Measurements from ENCODE around the gene CFAP73. TPM values are rescaled to one million over a fixed set of nuclear protein-coding genes. Genes with fewer than 3 reads are reported as not detected.

Gene CFAP73
- polyA plus RNA-seq, 2 donors = 0.35 to 0.73 TPM

DNA sequence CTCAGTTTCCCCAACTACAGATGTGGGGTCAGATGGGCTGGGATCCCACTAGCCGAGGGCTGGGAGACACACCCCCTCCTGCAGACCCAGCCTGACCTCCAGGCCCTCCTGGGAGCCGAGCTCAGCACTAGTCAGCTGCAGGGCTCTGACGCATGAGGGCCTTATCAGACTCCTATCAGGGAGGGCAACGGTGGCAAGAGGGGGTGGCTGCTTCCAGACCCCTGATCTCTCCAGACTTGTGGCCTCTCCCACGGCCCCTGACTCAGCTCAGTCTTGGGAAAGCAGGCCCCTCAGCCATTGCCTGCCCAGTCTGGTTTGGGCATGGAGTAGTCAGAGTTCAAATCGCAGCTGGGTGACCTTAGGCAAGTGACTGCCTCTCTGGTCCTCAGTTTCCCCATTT is 16.5 kb upstream of the CFAP73 start:
- H3K27me3 ChIP-seq (ENCODE audit: control insufficient read depth in 1 of 2, insufficient read depth in 2 of 2, low read length in 2 of 2) = no peaks in the 10 kb centered on the region
- peak overlapping the region; percentile 16 to 79 for H3K4me3 ChIP-seq (ENCODE audit: low read depth in 1 of 2, low read length in 2 of 2)
- 62 to 65% methylated on average over 6 of the region's 6 CpGs for WGBS, 2 donors
- H3K36me3 ChIP-seq (ENCODE audit: control insufficient read depth in 2 of 2, insufficient read depth in 2 of 2, low read length in 1 of 2) = peaks cover 0 to 6% of the 10 kb centered on the region in 2 donors
- H3K27ac ChIP-seq (ENCODE audit: low read depth in 2 of 2, low read length in 1 of 2) = no peak overlapping the region
- H3K4me1 ChIP-seq (ENCODE audit: control insufficient read depth in 2 of 2, insufficient read depth in 2 of 2, low read length in 1 of 2) = peaks cover 0 to 7% of the 10 kb centered on the region in 2 donors
- no peaks in the 10 kb centered on the region for H3K9me3 ChIP-seq (ENCODE audit: control insufficient read depth in 2 of 2, insufficient read depth in 1 of 2, low read depth in 1 of 2, low read length in 1 of 2)

DNA sequence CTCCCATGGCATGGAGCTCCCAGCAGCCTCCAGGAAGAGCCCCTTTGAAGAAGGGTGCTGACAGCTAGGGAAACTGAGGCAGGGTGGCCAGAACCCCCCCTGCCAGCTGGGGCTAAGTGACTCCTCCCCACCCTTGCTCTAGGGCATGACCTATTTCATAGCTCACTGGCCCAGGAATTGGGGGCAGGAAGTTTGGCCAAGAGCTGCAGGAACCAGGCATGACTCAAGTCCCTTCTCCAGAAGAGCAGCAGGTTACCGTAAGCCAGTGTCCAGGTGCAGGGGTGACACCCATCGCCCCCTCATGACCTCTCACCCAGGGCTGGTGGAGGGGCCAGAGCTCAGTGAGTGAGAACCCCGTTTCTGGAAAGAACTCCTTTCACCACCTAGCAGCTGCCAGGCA is 15.9 kb upstream of the CFAP73 start:
- Histone ChIP-seq H3K27ac (ENCODE audit: low read depth in 2 of 2, low read length in 1 of 2) (no peak overlapping the region), H3K27me3 (ENCODE audit: control insufficient read depth in 1 of 2, insufficient read depth in 2 of 2, low read length in 2 of 2) (no peaks in the 10 kb centered on the region), H3K4me3 (ENCODE audit: low read depth in 1 of 2, low read length in 2 of 2) (peak overlapping the region; percentile 70 to 79), H3K4me1 (ENCODE audit: control insufficient read depth in 2 of 2, insufficient read depth in 2 of 2, low read length in 1 of 2) (peaks cover 0 to 8% of the 10 kb centered on the region in 2 donors), H3K36me3 (ENCODE audit: control insufficient read depth in 2 of 2, insufficient read depth in 2 of 2, low read length in 1 of 2) (peaks cover 0 to 3% of the 10 kb centered on the region in 2 donors), H3K9me3 (ENCODE audit: control insufficient read depth in 2 of 2, insufficient read depth in 1 of 2, low read depth in 1 of 2, low read length in 1 of 2) (no peaks in the 10 kb centered on the region)
- 67 to 70% methylated on average over 3 of the region's 3 CpGs for WGBS, 2 donors

DNA sequence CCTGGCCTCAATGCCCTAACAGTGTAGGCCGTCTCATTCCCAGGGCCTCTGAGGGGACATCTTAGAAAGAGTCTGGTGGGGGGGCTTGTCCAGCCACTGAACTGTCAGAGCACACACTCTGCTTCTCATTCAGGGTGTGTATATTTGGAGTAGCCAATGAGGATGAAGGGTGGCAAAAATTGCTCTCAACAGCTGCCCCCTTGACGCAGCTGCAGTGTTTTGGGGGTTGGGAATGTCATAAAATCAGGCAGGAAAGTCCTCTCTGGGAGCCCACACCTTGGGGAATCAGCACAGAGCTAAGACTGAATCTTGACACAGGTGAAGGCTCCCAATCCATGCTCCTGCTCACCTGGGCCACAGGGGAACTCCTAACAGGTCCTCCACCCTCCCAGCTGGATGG is 15.5 kb upstream of the CFAP73 start:
- peaks cover 0 to 3% of the 10 kb centered on the region in 2 donors for H3K36me3 ChIP-seq (ENCODE audit: control insufficient read depth in 2 of 2, insufficient read depth in 2 of 2, low read length in 1 of 2)
- H3K9me3 ChIP-seq (ENCODE audit: control insufficient read depth in 2 of 2, insufficient read depth in 1 of 2, low read depth in 1 of 2, low read length in 1 of 2) = no peaks in the 10 kb centered on the region
- H3K27me3 ChIP-seq (ENCODE audit: control insufficient read depth in 1 of 2, insufficient read depth in 2 of 2, low read length in 2 of 2) = no peaks in the 10 kb centered on the region
- peak overlapping the region in 1 of 2 donors; percentile 10 for H3K27ac ChIP-seq (ENCODE audit: low read depth in 2 of 2, low read length in 1 of 2)
- peaks cover 0 to 8% of the 10 kb centered on the region in 2 donors for H3K4me1 ChIP-seq (ENCODE audit: control insufficient read depth in 2 of 2, insufficient read depth in 2 of 2, low read length in 1 of 2)
- H3K4me3 ChIP-seq (ENCODE audit: low read depth in 1 of 2, low read length in 2 of 2) = peak overlapping the region; percentile 70 to 79
- WGBS, 2 donors = 80 to 81% methylated on average over 2 of the region's 2 CpGs

DNA sequence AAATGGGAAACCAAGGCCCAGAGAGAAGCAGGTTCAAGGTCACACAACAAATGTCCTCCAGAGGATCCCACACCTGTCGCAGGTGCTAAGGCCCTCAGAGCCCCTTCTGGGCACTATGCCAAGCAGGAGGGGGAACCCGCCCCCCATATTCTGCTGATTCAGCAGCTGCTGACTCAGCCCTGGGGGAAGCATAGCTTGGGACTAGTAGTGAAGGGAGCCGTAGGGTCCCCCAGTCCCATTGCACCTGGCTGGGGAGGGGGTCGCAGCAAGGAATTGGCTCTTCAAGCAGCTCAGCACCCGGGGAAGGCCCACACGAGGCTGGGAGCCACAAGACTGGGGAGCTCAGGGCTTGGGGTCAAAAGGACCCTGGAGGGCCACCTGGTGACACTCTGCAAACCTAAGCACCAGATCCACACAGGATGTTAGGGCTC is 15.0 kb upstream of the CFAP73 start:
- peaks cover 0 to 3% of the 10 kb centered on the region in 2 donors for H3K36me3 ChIP-seq (ENCODE audit: control insufficient read depth in 2 of 2, insufficient read depth in 2 of 2, low read length in 1 of 2)
- 48 to 51% methylated on average over 6 of the region's 6 CpGs for WGBS, 2 donors
- H3K27me3 ChIP-seq (ENCODE audit: control insufficient read depth in 1 of 2, insufficient read depth in 2 of 2, low read length in 2 of 2) = no peaks in the 10 kb centered on the region
- peaks cover 0 to 8% of the 10 kb centered on the region in 2 donors for H3K4me1 ChIP-seq (ENCODE audit: control insufficient read depth in 2 of 2, insufficient read depth in 2 of 2, low read length in 1 of 2)
- H3K4me3 ChIP-seq (ENCODE audit: low read depth in 1 of 2, low read length in 2 of 2) = peak overlapping the region; percentile 70 to 79
- H3K27ac ChIP-seq (ENCODE audit: low read depth in 2 of 2, low read length in 1 of 2) = peak overlapping the region in 1 of 2 donors; percentile 70
- H3K9me3 ChIP-seq (ENCODE audit: control insufficient read depth in 2 of 2, insufficient read depth in 1 of 2, low read depth in 1 of 2, low read length in 1 of 2) = no peaks in the 10 kb centered on the region

DNA sequence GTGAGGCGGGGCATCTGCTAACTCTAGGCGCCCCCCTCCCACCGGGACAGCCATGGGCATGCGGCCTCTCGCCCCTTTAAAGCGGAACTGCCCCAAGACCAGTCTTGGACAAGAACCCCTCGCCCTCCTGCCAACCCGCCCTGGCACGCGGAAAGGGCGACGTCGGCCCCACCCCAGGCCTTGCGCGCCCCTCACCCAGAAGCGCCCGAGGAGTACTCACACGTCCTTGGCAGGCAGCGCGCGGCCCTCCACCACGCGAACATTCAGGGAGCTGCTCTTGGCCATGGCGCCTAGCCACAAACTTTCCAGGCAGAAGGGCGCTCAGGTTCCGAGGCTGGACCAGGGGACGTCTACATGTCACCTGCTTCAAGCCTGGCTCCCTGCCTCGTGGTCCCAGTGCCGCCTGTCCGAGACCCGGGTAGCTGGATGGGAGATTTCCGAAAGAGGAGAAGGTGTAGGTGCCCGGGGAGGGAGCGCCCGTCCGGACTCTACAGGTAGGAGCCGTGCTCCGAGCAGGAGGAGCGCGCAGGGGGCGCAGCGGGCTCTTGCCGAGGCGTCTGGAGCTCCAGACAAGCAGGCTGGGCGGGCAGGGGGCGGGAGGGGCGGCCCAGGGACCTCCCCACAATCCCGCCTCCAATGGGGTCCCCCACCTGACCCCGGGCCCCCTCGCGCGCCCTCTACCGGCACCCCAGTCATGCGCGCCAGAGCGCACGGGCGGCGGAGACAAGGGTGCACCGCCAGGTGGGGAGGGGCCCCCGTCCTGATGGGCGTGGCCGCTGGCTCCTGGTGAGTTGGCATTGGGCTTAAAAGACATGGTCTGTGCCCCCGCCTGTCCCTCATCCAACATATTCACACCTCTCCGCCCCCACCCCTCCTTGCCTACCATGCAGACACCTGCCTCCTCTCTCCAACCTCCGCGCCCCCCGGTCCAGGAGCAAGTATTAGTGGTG is 14.1 kb upstream of the CFAP73 start, which contains the start of gene RASAL1:
Gene RASAL1 (minus strand): TSS at position 584 of the 950 bp plus-strand sequence. CDS start 299 bp downstream, at position 285.
- Histone ChIP-seq H3K9me3 (ENCODE audit: control insufficient read depth in 2 of 2, insufficient read depth in 1 of 2, low read depth in 1 of 2, low read length in 1 of 2) (no peaks in the 10 kb centered on the region), H3K27ac (ENCODE audit: low read depth in 2 of 2, low read length in 1 of 2) (peak within 1 kb of the TSS; percentile 87 to 93), H3K27me3 (ENCODE audit: control insufficient read depth in 1 of 2, insufficient read depth in 2 of 2, low read length in 2 of 2) (no peaks in the 10 kb centered on the region), H3K4me3 (ENCODE audit: low read depth in 1 of 2, low read length in 2 of 2) (peak within 1 kb of the TSS; percentile 70 to 79), H3K4me1 (ENCODE audit: control insufficient read depth in 2 of 2, insufficient read depth in 2 of 2, low read length in 1 of 2) (peaks cover 0 to 8% of the 10 kb centered on the region in 2 donors), H3K36me3 (ENCODE audit: control insufficient read depth in 2 of 2, insufficient read depth in 2 of 2, low read length in 1 of 2) (peaks cover 0 to 1% of the 10 kb centered on the region in 2 donors)
- WGBS, 2 donors = 4 to 5% methylated on average over 61 to 68 of the region's 68 CpGs

DNA sequence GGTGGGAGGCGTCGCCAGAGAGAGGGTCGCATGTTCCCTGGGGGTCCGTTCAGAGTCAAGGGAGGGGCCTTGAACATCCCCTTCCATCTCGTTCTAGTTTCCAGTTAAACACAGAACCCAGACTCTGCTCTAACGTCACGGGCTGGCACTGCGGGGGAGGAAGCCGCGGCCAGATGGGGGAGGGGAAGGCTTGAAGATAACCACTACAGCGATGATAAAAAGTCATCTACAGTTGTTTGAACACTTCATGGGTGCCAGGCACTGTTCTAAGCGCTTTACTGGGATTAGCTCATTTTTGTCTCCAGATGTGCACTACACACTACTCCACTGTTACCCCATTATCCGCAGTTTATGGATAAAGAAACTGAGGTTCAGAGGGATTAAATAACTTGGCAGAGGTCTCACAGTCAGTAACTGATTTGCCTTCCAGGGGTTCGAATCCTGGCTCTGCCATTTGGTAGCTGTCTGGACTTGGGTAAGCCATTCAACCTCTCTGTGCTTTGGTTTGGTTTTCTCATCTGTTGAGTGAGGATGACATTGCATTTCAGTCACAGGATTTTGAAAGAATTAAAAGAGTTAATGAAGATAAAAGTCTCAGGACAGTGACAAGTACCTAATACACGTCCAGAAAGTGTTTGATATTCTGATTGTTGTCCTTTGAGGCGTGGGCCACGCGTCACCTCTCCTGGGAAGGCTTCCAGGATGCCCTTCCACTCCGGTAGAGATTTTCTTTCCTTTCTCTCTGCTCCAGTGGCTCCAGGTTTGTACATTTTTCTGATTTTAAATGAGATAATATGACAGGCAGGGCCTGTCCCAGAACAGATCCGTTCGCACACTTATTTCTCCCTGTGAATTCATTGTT is 13.2 kb upstream of the CFAP73 start:
- peak overlapping the region; percentile 87 to 93 for H3K27ac ChIP-seq (ENCODE audit: low read depth in 2 of 2, low read length in 1 of 2)
- 27 to 29% methylated on average over 21 of the region's 21 CpGs for WGBS, 2 donors
- H3K4me1 ChIP-seq (ENCODE audit: control insufficient read depth in 2 of 2, insufficient read depth in 2 of 2, low read length in 1 of 2) = peaks cover 0 to 4% of the 10 kb centered on the region in 2 donors
- peak overlapping the region; percentile 7 to 79 for H3K4me3 ChIP-seq (ENCODE audit: low read depth in 1 of 2, low read length in 2 of 2)
- H3K27me3 ChIP-seq (ENCODE audit: control insufficient read depth in 1 of 2, insufficient read depth in 2 of 2, low read length in 2 of 2) = no peaks in the 10 kb centered on the region
- H3K36me3 ChIP-seq (ENCODE audit: control insufficient read depth in 2 of 2, insufficient read depth in 2 of 2, low read length in 1 of 2) = no peaks in the 10 kb centered on the region
- no peaks in the 10 kb centered on the region for H3K9me3 ChIP-seq (ENCODE audit: control insufficient read depth in 2 of 2, insufficient read depth in 1 of 2, low read depth in 1 of 2, low read length in 1 of 2)

DNA sequence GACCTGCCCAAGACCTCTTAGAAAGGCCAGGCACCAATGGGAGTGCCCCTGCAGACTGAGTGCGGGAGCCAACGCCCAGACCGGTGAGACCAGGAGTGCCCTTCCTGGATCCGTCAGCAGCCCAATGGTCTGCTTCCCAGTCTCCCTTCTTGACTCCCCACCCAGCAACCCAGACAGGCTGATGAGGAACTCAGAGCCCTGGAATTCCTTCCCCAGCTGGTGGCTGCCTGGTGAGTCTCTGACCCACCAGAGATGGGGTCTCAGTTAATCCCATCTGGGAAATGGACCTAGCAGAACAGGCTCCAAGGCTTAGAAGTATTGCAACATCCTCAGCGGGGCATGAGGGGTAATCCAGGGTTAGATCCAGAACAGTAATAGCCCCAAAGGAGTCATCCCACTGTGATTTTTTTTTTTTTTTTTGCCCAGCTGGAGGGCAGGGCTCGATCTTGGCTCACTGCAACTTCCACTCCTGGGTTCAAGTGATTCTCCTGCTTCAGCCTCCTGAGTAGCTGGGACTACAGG is 12.5 kb upstream of the CFAP73 start:
- no peaks in the 10 kb centered on the region for H3K27me3 ChIP-seq (ENCODE audit: control insufficient read depth in 1 of 2, insufficient read depth in 2 of 2, low read length in 2 of 2)
- peak overlapping the region; percentile 87 to 93 for H3K27ac ChIP-seq (ENCODE audit: low read depth in 2 of 2, low read length in 1 of 2)
- H3K36me3 ChIP-seq (ENCODE audit: control insufficient read depth in 2 of 2, insufficient read depth in 2 of 2, low read length in 1 of 2) = no peaks in the 10 kb centered on the region
- WGBS, 2 donors = 57 to 60% methylated on average over 6 of the region's 6 CpGs
- no peaks in the 10 kb centered on the region for H3K9me3 ChIP-seq (ENCODE audit: control insufficient read depth in 2 of 2, insufficient read depth in 1 of 2, low read depth in 1 of 2, low read length in 1 of 2)
- H3K4me1 ChIP-seq (ENCODE audit: control insufficient read depth in 2 of 2, insufficient read depth in 2 of 2, low read length in 1 of 2) = peaks cover 0 to 4% of the 10 kb centered on the region in 2 donors
- H3K4me3 ChIP-seq (ENCODE audit: low read depth in 1 of 2, low read length in 2 of 2) = no peak overlapping the region

DNA sequence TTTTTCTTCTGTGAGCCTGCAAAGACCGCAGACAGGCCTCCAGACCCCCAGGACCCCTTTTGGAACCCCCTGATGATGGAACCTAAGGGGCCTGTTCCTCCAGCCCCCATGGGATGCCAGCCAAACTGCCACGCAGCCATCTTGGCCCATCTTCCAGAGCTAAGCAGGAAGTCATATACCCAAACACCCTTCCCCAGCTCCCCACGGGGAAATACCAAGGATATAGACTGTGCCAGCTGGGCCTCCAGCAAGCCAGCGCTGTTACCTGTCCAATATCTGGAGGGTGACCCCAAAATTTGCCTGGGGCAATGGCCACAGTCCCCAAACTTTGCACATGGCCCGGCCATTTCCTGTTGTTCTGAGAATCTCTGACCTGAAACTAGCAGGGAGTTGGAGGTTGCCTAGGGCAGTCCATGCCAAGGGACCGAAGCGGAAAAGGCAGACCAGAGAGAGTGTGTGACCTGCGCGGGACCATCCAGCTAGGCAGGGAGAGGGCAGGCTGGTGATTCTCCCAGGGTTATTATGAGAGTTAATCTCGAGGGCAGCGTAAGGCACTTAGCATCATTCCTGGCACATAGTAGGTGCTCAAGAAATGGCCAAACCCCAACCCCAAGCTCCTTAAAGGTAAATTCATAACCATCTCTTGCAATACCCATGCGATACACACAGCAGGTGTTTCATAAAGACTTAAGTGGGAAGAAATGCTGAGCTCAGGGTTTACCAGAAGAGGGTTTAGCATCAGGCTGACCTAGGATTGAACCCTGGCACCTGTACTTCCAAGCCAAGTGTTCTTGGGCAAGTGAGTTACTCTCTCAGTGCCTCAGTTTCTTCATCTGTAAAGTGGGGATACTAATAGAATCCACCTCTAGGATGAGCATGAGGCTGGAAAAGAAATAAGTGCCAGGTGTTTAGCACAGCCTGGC is 11.4 kb upstream of the CFAP73 start:
- Histone ChIP-seq H3K27ac (ENCODE audit: low read depth in 2 of 2, low read length in 1 of 2) (peak overlapping the region; percentile 25 to 93), H3K36me3 (ENCODE audit: control insufficient read depth in 2 of 2, insufficient read depth in 2 of 2, low read length in 1 of 2) (no peaks in the 10 kb centered on the region), H3K9me3 (ENCODE audit: control insufficient read depth in 2 of 2, insufficient read depth in 1 of 2, low read depth in 1 of 2, low read length in 1 of 2) (no peaks in the 10 kb centered on the region), H3K4me1 (ENCODE audit: control insufficient read depth in 2 of 2, insufficient read depth in 2 of 2, low read length in 1 of 2) (peaks cover 0 to 7% of the 10 kb centered on the region in 2 donors), H3K27me3 (ENCODE audit: control insufficient read depth in 1 of 2, insufficient read depth in 2 of 2, low read length in 2 of 2) (no peaks in the 10 kb centered on the region), H3K4me3 (ENCODE audit: low read depth in 1 of 2, low read length in 2 of 2) (no peak overlapping the region)
- WGBS, 2 donors = 78 to 82% methylated on average over 12 of the region's 12 CpGs

Measured in esophagus (tissue), 2 donors.